Kidney epithelial cell (primary cell): ENCODE data around the gene KDELR3. TPM values are rescaled to one million over a fixed set of nuclear protein-coding genes. Genes with fewer than 3 reads are reported as not detected.

Source experiments
- DNase-seq: peaks from one replicate; pipeline ENCODE4 v3.0.0-alpha.2; 2010; ENCODE audit warnings: low read depth
- H3K27me3 ChIP-seq: 2 replicates; pipeline ENCODE4 v1.6.0; 2011; ENCODE audit warnings: low read length; ENCODE audit not compliant: control insufficient read depth, insufficient read depth
- H3K36me3 ChIP-seq: 2 replicates; pipeline ENCODE4 v1.5.1; 2011; ENCODE audit warnings: low read length; ENCODE audit not compliant: control insufficient read depth, insufficient read depth
- H3K4me3 ChIP-seq: 2 replicates; pipeline ENCODE4 v1.5.1; 2011; ENCODE audit warnings: low read depth, mild to moderate bottlenecking, control low read depth, low read length
- total RNA-seq: library from RNA; depleted of rRNA; stranded (reverse); fragments of >200 nt; gene quantifications from 2 replicates; pipeline ENCODE4 v1.2.3, GENCODE V29; 2015
- TF ChIP-seq, protein P1 (sequence below): IDR thresholded peaks from 2 replicates; pipeline ENCODE4 v1.5.1; 2011; ENCODE audit warnings: mild to moderate bottlenecking, moderate library complexity, low read length, control low read depth, inconsistent platforms; ENCODE audit not compliant: insufficient read depth, poor library complexity, severe bottlenecking

Gene KDELR3
- total RNA-seq = 17.0 and 18.5 TPM in 2 replicates

GRCh38 chr22:38467904-38468442, at the start of gene KDELR3:
Gene KDELR3 (plus strand): TSS chr22:38468096. CDS start chr22:38468234, 138 bp downstream.
- DNase-seq = no peak
- TF ChIP-seq, protein P1, sequence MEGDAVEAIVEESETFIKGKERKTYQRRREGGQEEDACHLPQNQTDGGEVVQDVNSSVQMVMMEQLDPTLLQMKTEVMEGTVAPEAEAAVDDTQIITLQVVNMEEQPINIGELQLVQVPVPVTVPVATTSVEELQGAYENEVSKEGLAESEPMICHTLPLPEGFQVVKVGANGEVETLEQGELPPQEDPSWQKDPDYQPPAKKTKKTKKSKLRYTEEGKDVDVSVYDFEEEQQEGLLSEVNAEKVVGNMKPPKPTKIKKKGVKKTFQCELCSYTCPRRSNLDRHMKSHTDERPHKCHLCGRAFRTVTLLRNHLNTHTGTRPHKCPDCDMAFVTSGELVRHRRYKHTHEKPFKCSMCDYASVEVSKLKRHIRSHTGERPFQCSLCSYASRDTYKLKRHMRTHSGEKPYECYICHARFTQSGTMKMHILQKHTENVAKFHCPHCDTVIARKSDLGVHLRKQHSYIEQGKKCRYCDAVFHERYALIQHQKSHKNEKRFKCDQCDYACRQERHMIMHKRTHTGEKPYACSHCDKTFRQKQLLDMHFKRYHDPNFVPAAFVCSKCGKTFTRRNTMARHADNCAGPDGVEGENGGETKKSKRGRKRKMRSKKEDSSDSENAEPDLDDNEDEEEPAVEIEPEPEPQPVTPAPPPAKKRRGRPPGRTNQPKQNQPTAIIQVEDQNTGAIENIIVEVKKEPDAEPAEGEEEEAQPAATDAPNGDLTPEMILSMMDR = no peak
- peak within 1 kb of the TSS; percentile 61 for H3K4me3 ChIP-seq
- H3K36me3 ChIP-seq = no peaks in the 10 kb centered on the region
- peaks cover 3% of the 10 kb centered on the region for H3K27me3 ChIP-seq

- TF ChIP-seq, protein P1 = no peak
- Histone ChIP-seq H3K4me3 (no peak overlapping the region), H3K36me3 (no peaks in the 10 kb centered on the region), H3K27me3 (peaks cover 2% of the 10 kb centered on the region)
- no peak for DNase-seq
Measured at GRCh38 chr22:38418589-38418988, 49.3 kb upstream of the KDELR3 start.

DNA sequence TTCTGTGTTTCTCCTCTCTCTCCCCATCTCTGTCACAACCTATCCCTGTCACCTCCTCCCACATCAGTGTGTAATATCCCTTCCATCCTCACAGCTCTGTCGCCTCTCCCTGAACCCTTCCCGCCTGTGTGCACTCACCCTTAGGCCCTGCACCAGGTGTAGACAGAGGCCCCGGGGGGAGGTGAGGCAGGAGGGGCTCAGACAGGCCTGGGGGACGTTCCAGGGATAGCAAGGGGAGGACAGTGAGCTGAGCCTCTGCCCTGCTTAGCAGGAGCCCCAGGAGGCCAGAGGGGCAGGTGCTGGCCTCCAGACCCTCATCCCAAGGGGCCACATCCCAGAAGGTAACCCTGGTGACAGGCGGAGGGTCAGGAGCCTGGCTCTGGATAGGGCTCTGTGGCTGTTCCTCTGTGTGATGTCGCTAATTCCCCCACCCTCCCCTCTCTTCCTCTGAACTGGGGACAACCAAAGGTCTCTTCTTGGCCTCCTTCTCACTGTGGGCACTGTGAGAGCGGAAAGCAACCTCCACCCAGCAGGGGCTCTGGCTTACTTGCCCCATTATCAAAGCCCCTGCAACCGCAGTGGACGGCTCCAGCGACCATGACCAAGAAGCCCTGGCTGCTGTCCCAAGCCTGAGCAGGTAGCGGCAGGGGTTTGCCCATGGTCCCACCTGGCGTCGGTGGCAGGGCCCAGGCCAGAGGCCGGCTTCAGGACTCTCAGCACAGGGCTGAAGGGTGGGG, 48.6 kb upstream of the KDELR3 start:
- TF ChIP-seq, protein P1 = no peak
- no peak for DNase-seq
- peaks cover 2% of the 10 kb centered on the region for H3K27me3 ChIP-seq
- H3K36me3 ChIP-seq = no peaks in the 10 kb centered on the region
- H3K4me3 ChIP-seq = no peak overlapping the region

GRCh38 chr22:38419858-38420160, 48.1 kb upstream of the KDELR3 start:
- peaks cover 2% of the 10 kb centered on the region for H3K27me3 ChIP-seq
- TF ChIP-seq, protein P1 = no peak
- no peak overlapping the region for H3K4me3 ChIP-seq
- no peak for DNase-seq
- H3K36me3 ChIP-seq = no peaks in the 10 kb centered on the region

- Histone ChIP-seq H3K27me3 (peaks cover 2% of the 10 kb centered on the region), H3K36me3 (no peaks in the 10 kb centered on the region), H3K4me3 (no peak overlapping the region)
- TF ChIP-seq, protein P1 = no peak
- DNase-seq = no peak
Measured at GRCh38 chr22:38420734-38421133, 47.2 kb upstream of the KDELR3 start.
